Loucy (cell line): ENCODE results near the gene CPVL.

Source experiments
- H2AFZ ChIP-seq: fragments of 200-600 bp; sonication (generic); 2 replicates; pipeline ENCODE4 v1.6.0; 2016; ENCODE audit warnings: antibody characterized with exemption, mild to moderate bottlenecking, low read length, moderate library complexity
- H3F3A ChIP-seq: fragments of 200-600 bp; 2 replicates; pipeline ENCODE4 v1.6.0; 2016; ENCODE audit warnings: antibody characterized with exemption, low read depth, mild to moderate bottlenecking
- H3K27me3 ChIP-seq: fragments of 200-600 bp; sonication (generic); 2 replicates; pipeline ENCODE4 v1.6.1; 2014; ENCODE audit warnings: low read length, mild to moderate bottlenecking; ENCODE audit not compliant: insufficient read depth, poor library complexity, severe bottlenecking
- H3K36me3 ChIP-seq: fragments of 200-600 bp; sonication (generic); 2 replicates; pipeline ENCODE4 v1.6.1; 2016; ENCODE audit warnings: low read length; ENCODE audit not compliant: insufficient read depth
- H3K4me1 ChIP-seq: fragments of 200-600 bp; sonication (generic); 2 replicates; pipeline ENCODE4 v1.5.1; 2014; ENCODE audit warnings: low read length, mild to moderate bottlenecking; ENCODE audit not compliant: insufficient read depth, poor library complexity, severe bottlenecking
- H3K4me2 ChIP-seq: fragments of 200-600 bp; sonication (generic); 2 replicates; pipeline ENCODE4 v1.6.0; 2014; ENCODE audit warnings: antibody characterized with exemption, low read length, low read depth, mild to moderate bottlenecking; ENCODE audit not compliant: poor library complexity, severe bottlenecking
- H3K4me3 ChIP-seq: fragments of 200-600 bp; sonication (generic); 2 replicates; pipeline ENCODE4 v1.5.1; 2014; ENCODE audit warnings: low read length, mild to moderate bottlenecking, mixed read lengths; ENCODE audit not compliant: poor library complexity, severe bottlenecking
- H3K79me2 ChIP-seq: fragments of 200-600 bp; sonication (generic); 2 replicates; pipeline ENCODE4 v1.6.1; 2014; ENCODE audit warnings: low read length; ENCODE audit not compliant: insufficient read depth
- H3K9ac ChIP-seq: fragments of 200-600 bp; sonication (generic); 2 replicates; pipeline ENCODE4 v1.6.0; 2014; ENCODE audit warnings: mild to moderate bottlenecking, low read depth, low read length, moderate library complexity; ENCODE audit not compliant: poor library complexity, severe bottlenecking
- H3K9me2 ChIP-seq: fragments of 200-600 bp; sonication (generic); replicated peaks from 2 replicates; pipeline ENCODE4 v1.6.1; 2016; ENCODE audit warnings: low read depth, low read length, mixed read lengths
- H3K9me3 ChIP-seq: fragments of 200-600 bp; sonication (generic); 2 replicates; pipeline ENCODE4 v1.6.1; 2014; ENCODE audit warnings: mild to moderate bottlenecking, antibody characterized with exemption, low read length, low read depth; ENCODE audit not compliant: insufficient read depth
- H4K20me1 ChIP-seq: fragments of 200-600 bp; sonication (generic); 2 replicates; pipeline ENCODE4 v1.6.0; 2014; ENCODE audit warnings: antibody characterized with exemption, low read length, mild to moderate bottlenecking; ENCODE audit not compliant: insufficient read depth, poor library complexity, severe bottlenecking
- EZH2phosphoT487 ChIP-seq: fragments of 200-600 bp; IDR thresholded peaks from 2 replicates; pipeline ENCODE4 v1.6.1; 2018; ENCODE audit warnings: antibody characterized with exemption, mild to moderate bottlenecking, moderate library complexity, borderline replicate concordance
- TF ChIP-seq, protein P1 (sequence below): fragments of 200-600 bp; sonication (generic); conservative IDR thresholded peaks from 2 replicates; pipeline ENCODE4 v1.5.1; 2014; ENCODE audit warnings: mild to moderate bottlenecking, antibody characterized with exemption, low read length

Gene CPVL

GRCh38 chr7:29154076-29154475, 7.7 kb upstream of the CPVL start:
- Histone ChIP-seq H3K4me2 (no peak overlapping the region), H3K36me3 (no peaks in the 10 kb centered on the region), H3K9me3 (no peaks in the 10 kb centered on the region), H3K9me2 (no peaks in the 10 kb centered on the region), H4K20me1 (no peaks in the 10 kb centered on the region), H3K79me2 (no peaks in the 10 kb centered on the region), H3K4me3 (no peak overlapping the region), H3K27me3 (no peaks in the 10 kb centered on the region), H3F3A (no peaks in the 10 kb centered on the region), H2AFZ (no peak overlapping the region), H3K9ac (no peak overlapping the region), H3K4me1 (peaks cover 18% of the 10 kb centered on the region)
- TF ChIP-seq EZH2phosphoT487 = no peak
- TF ChIP-seq, protein P1, sequence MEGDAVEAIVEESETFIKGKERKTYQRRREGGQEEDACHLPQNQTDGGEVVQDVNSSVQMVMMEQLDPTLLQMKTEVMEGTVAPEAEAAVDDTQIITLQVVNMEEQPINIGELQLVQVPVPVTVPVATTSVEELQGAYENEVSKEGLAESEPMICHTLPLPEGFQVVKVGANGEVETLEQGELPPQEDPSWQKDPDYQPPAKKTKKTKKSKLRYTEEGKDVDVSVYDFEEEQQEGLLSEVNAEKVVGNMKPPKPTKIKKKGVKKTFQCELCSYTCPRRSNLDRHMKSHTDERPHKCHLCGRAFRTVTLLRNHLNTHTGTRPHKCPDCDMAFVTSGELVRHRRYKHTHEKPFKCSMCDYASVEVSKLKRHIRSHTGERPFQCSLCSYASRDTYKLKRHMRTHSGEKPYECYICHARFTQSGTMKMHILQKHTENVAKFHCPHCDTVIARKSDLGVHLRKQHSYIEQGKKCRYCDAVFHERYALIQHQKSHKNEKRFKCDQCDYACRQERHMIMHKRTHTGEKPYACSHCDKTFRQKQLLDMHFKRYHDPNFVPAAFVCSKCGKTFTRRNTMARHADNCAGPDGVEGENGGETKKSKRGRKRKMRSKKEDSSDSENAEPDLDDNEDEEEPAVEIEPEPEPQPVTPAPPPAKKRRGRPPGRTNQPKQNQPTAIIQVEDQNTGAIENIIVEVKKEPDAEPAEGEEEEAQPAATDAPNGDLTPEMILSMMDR = no peak

GRCh38 chr7:29150856-29151255, 4.5 kb upstream of the CPVL start:
- Histone ChIP-seq H3K9me2 (no peaks in the 10 kb centered on the region), H3K27me3 (no peaks in the 10 kb centered on the region), H3F3A (no peaks in the 10 kb centered on the region), H2AFZ (no peak overlapping the region), H3K4me3 (no peak overlapping the region), H3K9me3 (no peaks in the 10 kb centered on the region), H3K9ac (no peak overlapping the region), H3K36me3 (no peaks in the 10 kb centered on the region), H3K79me2 (no peaks in the 10 kb centered on the region), H3K4me1 (no peaks in the 10 kb centered on the region), H3K4me2 (no peak overlapping the region), H4K20me1 (no peaks in the 10 kb centered on the region)
- TF ChIP-seq, protein P1 = no peak
- TF ChIP-seq EZH2phosphoT487 = no peak

DNA sequence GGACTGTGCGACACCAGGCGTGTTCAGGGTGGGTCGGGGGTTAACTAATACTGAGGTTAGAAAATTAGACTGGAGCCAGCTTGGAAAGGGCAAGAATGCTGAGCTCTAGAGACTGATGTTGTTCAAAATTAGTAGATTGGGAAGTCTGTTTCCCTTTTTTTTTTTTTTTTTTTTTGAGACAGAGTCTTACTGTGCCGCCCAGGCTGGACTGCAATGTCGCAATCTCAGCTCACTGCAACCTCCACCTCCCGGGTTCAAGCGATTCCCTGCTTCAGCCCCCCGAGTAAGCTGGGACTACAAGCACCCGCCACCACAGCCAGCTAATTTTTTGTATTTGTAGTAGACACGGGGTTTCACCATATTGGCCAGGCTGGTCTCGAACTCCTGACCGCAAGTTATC, 2.7 kb upstream of the CPVL start:
- Histone ChIP-seq H3K4me1 (no peaks in the 10 kb centered on the region), H3K79me2 (no peaks in the 10 kb centered on the region), H3K4me3 (no peak overlapping the region), H3K36me3 (no peaks in the 10 kb centered on the region), H3F3A (no peaks in the 10 kb centered on the region), H3K27me3 (no peaks in the 10 kb centered on the region), H3K9me3 (no peaks in the 10 kb centered on the region), H3K9ac (no peak overlapping the region), H3K9me2 (no peaks in the 10 kb centered on the region), H2AFZ (no peak overlapping the region), H4K20me1 (no peaks in the 10 kb centered on the region), H3K4me2 (no peak overlapping the region)
- TF ChIP-seq, protein P1 = no peak
- no peak for TF ChIP-seq EZH2phosphoT487
